ENCODE measurements around the gene TMEM126B. TPM values are rescaled to one million over a fixed set of nuclear protein-coding genes. Genes with fewer than 3 reads are reported as not detected.
"Not testable (repeated sequence)": the region's sequence is repeated elsewhere in the genome, so short reads cannot be mapped to it uniquely, and the experiment has no call there.

The TMEM126B gene
- total RNA-seq, 1 donor, result 73.0 TPM

DNA sequence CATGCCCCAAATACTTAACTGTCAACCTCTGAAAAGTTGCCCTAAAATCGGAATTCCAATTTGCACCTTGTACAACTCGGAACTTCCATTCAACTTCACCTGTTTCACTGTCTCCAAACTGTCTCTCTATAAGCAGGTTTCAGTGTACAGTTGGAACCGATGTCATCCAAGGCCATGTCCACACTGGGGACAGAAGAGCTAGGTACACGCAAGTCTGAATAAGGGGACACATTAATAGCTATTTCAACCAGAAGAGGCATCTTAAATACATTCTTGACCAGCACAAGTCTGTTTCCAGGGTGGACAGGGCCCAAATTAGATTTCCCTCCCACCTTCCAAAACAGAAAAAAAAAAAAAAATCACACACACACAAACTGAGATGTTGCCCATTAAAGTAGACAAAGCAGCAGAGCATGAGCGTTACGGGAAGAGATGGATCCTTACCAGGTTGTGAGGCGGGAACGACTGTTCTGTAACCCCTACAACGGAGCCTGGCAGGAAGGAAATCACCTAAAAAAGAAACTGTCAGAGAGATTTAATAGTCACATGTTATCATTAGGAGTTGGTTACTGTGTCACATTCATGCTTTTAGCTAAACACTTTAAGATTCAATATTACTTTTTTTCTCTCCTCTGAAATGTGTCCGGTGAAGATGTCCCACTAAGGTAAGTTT, 34.8 kb downstream of the TMEM126B start:
- peak overlapping the region; percentile 97 for H3K4me3 ChIP-seq (ENCODE audit: low read depth, low read length)
- no peak for TF ChIP-seq CTCF (IDR thresholded peaks at IDR 0.05; ENCODE audit: insufficient read depth, low read depth, low read length)
- DNase-seq (ENCODE audit: low read depth), result no peak

GRCh38 chr11:85663753-85664614, 35.6 kb downstream of the TMEM126B start:
- H3K4me3 ChIP-seq (ENCODE audit: low read depth, low read length), result peak overlapping the region; percentile 97
- DNase-seq (ENCODE audit: low read depth), result peak; percentile 70
- TF ChIP-seq CTCF (IDR thresholded peaks at IDR 0.05; ENCODE audit: insufficient read depth, low read depth, low read length), result peak; percentile 31

GRCh38 chr11:85664615-85665481, 36.5 kb downstream of the TMEM126B start, which contains the start of gene CREBZF:
TSS of gene CREBZF (minus strand) at chr11:85665129. CDS start at chr11:85664875, 254 bp downstream.
- DNase-seq (ENCODE audit: low read depth), result peak; percentile 96

DNA sequence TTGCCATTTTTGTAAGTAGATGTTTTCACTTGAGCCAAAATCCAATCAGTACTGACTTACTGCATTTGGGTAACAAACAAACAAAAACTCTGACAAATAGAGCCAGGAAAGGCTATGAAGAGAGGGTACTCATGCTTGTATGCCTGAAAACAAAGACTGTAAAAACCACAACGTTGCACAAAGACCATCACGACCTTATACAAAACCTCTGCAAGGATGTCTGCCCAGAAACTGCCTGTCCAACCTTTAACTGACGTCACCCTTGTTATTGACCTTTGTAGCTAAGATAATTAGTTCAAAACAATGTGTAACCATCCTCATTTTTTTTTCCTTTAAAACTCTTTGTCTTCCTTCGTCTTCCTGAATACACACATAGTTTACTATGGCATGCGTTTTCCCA, 37.3 kb downstream of the TMEM126B start:
- DNase-seq (ENCODE audit: low read depth), result peak; percentile 34
- no peak for TF ChIP-seq CTCF (IDR thresholded peaks at IDR 0.05; ENCODE audit: insufficient read depth, low read depth, low read length)
- no peak overlapping the region for H3K4me3 ChIP-seq (ENCODE audit: low read depth, low read length)

More at GRCh38 chr11:85664615-85665481, 36.5 kb downstream of the TMEM126B start, which contains the start of gene CREBZF:
- peak; percentile 1 for TF ChIP-seq CTCF (IDR thresholded peaks at IDR 0.05; ENCODE audit: insufficient read depth, low read depth, low read length)
- peak within 1 kb of the TSS; percentile 97 for H3K4me3 ChIP-seq (ENCODE audit: low read depth, low read length)

DNA sequence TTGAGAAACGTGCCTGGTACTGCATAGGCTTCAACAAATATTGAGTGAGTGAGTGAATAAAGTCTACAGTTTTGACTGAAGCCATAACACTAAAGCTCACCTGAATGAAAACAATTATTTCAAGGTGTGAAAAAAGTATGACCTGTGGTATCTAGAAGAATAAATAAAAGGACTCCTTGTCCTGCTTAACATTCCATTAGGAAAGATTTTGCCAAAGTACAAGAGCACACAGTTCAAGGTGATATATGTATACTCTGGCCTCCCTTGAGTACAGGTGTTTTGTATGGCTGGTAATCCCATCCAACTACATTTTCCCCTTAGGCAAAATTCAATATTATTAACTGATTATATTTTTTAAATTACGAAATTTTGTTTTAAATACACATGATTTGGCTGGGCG, 38.3 kb downstream of the TMEM126B start:
- H3K4me3 ChIP-seq (ENCODE audit: low read depth, low read length), result no peak overlapping the region
- no peak for TF ChIP-seq CTCF (IDR thresholded peaks at IDR 0.05; ENCODE audit: insufficient read depth, low read depth, low read length)
- DNase-seq (ENCODE audit: low read depth), result no peak

DNA sequence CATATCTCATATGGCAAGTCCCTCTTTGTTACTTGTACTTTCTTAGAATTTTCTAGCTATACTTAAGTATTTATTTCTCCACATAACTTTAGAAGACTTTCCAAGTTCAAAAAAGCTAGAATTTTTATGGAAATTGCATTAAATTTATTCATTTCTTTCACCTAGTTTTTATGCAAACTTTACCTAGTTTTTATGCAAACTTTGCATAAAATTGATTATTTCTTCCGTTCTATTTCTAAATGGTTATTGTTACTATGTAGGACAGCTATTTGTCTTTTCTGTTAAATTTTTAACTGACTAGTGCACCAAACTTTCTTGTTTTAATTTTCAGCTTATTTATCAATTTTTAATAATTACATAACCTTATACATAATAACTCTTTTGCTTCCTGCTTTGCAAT, 39.8 kb downstream of the TMEM126B start:
- no peak for DNase-seq (ENCODE audit: low read depth)
- TF ChIP-seq CTCF (IDR thresholded peaks at IDR 0.05; ENCODE audit: insufficient read depth, low read depth, low read length), result no peak
- no peak overlapping the region for H3K4me3 ChIP-seq (ENCODE audit: low read depth, low read length)

DNA sequence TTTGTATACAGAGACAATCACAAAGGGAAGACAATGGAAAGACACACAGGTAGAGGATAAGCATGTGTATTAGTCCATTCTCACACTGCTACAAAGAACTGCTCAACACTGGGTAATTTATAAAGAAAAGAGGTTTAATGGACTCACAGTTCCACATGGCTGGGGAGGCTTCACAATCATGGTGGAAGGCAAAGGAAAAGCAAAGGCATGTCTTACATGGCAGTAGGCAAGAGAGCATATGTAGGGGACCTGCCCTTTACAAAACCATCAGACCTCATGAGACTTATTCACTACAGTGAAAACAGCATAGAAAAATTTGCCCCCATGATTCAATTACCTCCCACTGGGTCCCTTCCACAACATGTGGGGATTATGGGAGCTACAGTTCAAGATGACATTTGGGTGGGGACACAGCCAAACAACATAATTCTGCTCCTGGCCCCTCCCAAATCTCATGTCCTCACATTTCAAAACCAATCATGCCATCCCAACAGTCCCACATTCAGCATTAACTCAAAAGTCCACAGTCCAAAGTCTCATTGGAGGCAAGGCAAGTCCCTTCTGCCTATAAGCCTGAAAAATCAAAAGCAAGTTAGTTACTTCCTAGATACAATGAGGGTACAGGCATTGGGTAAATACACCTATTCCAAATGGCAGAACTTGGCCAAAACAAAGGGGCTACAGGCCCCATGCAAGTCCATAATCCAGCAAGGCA, 42.7 kb downstream of the TMEM126B start:
- not testable (repeated sequence) for DNase-seq (ENCODE audit: low read depth); H3K4me3 ChIP-seq (ENCODE audit: low read depth, low read length)
